Progenitor cell of endocrine pancreas (in vitro differentiated cells): Measurements from ENCODE around the gene MLEC. TPM values are rescaled to one million over a fixed set of nuclear protein-coding genes. Genes with fewer than 3 reads are reported as not detected.

Source experiments
- DNase-seq: peaks from one replicate; pipeline ENCODE4 v3.0.0; 2021; ENCODE audit warnings: low spot score; ENCODE audit not compliant: unreplicated experiment
- H3K27ac Mint-ChIP-seq: 2 replicates; pipeline ENCODE4 v1.8.0; 2021; ENCODE audit warnings: mild to moderate bottlenecking, moderate library complexity, mixed read lengths
- H3K27me3 Mint-ChIP-seq: 2 replicates; pipeline ENCODE4 v1.8.0; 2021; ENCODE audit warnings: mixed read lengths
- H3K36me3 Mint-ChIP-seq: 2 replicates; pipeline ENCODE4 v1.8.0; 2022; ENCODE audit warnings: mixed read lengths; ENCODE audit not compliant: insufficient read depth
- H3K4me1 Mint-ChIP-seq: 2 replicates; pipeline ENCODE4 v1.8.0; 2021; ENCODE audit warnings: low read depth, mixed read lengths
- H3K4me3 Mint-ChIP-seq: 2 replicates; pipeline ENCODE4 v1.8.0; 2021; ENCODE audit warnings: low read depth, mild to moderate bottlenecking, moderate library complexity, mixed read lengths
- H3K9me3 Mint-ChIP-seq: 2 replicates; pipeline ENCODE4 v1.8.0; 2021; ENCODE audit warnings: low read depth, mixed read lengths
- CTCF ChIP-seq: fragments of 200-600 bp; sonication (generic); IDR thresholded peaks from one replicate; pipeline ENCODE4 v1.5.0; 2021; ENCODE audit warnings: antibody characterized with exemption, mild to moderate bottlenecking; ENCODE audit not compliant: unreplicated experiment
- total RNA-seq: library from RNA; stranded (reverse); gene quantifications from 2 replicates; pipeline ENCODE4 v1.2.1, GENCODE V29; 2021

The MLEC gene
- total RNA-seq, 1 donor from 2014 or later, result 187 TPM

GRCh38 chr12:120710031-120710804, 23.3 kb downstream of the MLEC start, which contains the start of gene UNC119B:
TSS of gene UNC119B (plus strand) at chr12:120710458. CDS start at chr12:120710475, 17 bp downstream.
- H3K4me1 Mint-ChIP-seq, result peaks cover 20% of the 10 kb centered on the region
- H3K27ac Mint-ChIP-seq, result peak within 1 kb of the TSS; percentile 78
- DNase-seq, result peak; percentile 62
- H3K36me3 Mint-ChIP-seq, result peaks cover 9% of the 10 kb centered on the region
- no peaks in the 10 kb centered on the region for H3K9me3 Mint-ChIP-seq
- TF ChIP-seq CTCF, result no peak
- peak within 1 kb of the TSS; percentile 79 for H3K4me3 Mint-ChIP-seq
- H3K27me3 Mint-ChIP-seq, result no peaks in the 10 kb centered on the region

- DNase-seq, result peak; percentile 34
- H3K27ac Mint-ChIP-seq, result no peak overlapping the region
These were observed 23.9 kb downstream of the MLEC start for GRCh38 chr12:120710805-120711296.

GRCh38 chr12:120711411-120711810, 24.5 kb downstream of the MLEC start:
- peaks cover 9% of the 10 kb centered on the region for H3K36me3 Mint-ChIP-seq

More at GRCh38 chr12:120710805-120711296, 23.9 kb downstream of the MLEC start:
- no peaks in the 10 kb centered on the region for H3K9me3 Mint-ChIP-seq
- no peak for TF ChIP-seq CTCF
- peaks cover 20% of the 10 kb centered on the region for H3K4me1 Mint-ChIP-seq
- peaks cover 9% of the 10 kb centered on the region for H3K36me3 Mint-ChIP-seq
- no peaks in the 10 kb centered on the region for H3K27me3 Mint-ChIP-seq
- peak overlapping the region; percentile 79 for H3K4me3 Mint-ChIP-seq

GRCh38 chr12:120712610-120713009, 25.7 kb downstream of the MLEC start:
- no peak for DNase-seq
- H3K4me1 Mint-ChIP-seq, result peaks cover 20% of the 10 kb centered on the region
- H3K9me3 Mint-ChIP-seq, result no peaks in the 10 kb centered on the region
- no peak for TF ChIP-seq CTCF
- H3K36me3 Mint-ChIP-seq, result peaks cover 15% of the 10 kb centered on the region
- H3K27ac Mint-ChIP-seq, result no peak overlapping the region
- H3K4me3 Mint-ChIP-seq, result peak overlapping the region; percentile 79
- H3K27me3 Mint-ChIP-seq, result no peaks in the 10 kb centered on the region

More at GRCh38 chr12:120711411-120711810, 24.5 kb downstream of the MLEC start:
- no peak for DNase-seq
- Mint-ChIP-seq H3K4me3 (peak overlapping the region; percentile 79), H3K27me3 (no peaks in the 10 kb centered on the region), H3K9me3 (no peaks in the 10 kb centered on the region), H3K27ac (peak overlapping the region; percentile 54), H3K4me1 (peaks cover 20% of the 10 kb centered on the region)
- no peak for TF ChIP-seq CTCF

- Mint-ChIP-seq H3K27me3 (no peaks in the 10 kb centered on the region), H3K27ac (no peak overlapping the region), H3K36me3 (peaks cover 19% of the 10 kb centered on the region), H3K9me3 (no peaks in the 10 kb centered on the region), H3K4me3 (peak overlapping the region; percentile 52), H3K4me1 (peaks cover 29% of the 10 kb centered on the region)
- peak; percentile 56 for DNase-seq
- peak; percentile 84 for TF ChIP-seq CTCF
These were observed 27.0 kb downstream of the MLEC start for GRCh38 chr12:120713861-120714482.
